ENCODE data around the gene CDIP1. TPM values are rescaled to one million over a fixed set of nuclear protein-coding genes. Genes with fewer than 3 reads are reported as not detected.

CDIP1 gene
- total RNA-seq, 1 experiment from 2014 or later, result 8.5 TPM

DNA sequence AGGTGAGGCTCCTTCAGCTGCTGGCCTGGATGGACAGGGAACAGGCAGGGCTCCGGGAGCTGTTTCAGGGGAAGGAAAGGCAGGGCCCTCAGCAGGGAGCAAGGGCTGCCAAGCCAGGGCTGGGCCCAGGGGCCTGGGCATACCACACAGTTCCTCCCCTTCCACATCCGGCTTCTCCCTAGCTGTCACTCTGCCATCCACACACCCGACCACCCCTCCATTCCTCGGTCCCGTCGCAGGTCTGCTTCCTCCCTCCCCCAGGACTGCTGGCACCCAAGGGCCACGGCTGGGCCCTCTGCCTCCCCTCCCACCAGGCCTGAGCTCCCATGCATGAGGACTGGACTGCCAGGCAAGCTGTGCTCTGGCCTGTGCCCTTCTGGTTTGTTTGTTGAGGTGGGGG lies 24.0 kb downstream of the CDIP1 start:
- no peak for DNase-seq (ENCODE audit: low spot score)

DNA sequence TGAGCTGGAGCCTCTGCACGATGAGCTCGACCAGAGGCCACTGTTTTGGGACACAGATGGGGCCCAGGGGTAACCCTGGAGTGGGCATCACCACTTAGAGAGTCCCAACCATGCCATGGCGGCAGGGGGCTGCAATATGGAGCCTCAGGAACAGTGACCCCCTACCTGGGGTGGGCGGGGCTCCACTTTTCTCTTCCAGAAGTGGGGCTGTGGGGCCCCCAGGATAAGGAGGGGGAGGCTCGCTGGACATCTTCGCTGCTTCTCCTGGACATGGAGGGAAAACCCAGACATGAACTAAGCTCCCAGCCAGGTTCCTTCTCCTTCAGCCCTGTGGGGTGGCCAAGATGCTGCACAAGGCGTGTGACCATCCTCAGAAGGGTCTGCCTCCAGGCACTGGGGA lies 24.7 kb downstream of the CDIP1 start:
- no peak for DNase-seq (ENCODE audit: low spot score)

DNA sequence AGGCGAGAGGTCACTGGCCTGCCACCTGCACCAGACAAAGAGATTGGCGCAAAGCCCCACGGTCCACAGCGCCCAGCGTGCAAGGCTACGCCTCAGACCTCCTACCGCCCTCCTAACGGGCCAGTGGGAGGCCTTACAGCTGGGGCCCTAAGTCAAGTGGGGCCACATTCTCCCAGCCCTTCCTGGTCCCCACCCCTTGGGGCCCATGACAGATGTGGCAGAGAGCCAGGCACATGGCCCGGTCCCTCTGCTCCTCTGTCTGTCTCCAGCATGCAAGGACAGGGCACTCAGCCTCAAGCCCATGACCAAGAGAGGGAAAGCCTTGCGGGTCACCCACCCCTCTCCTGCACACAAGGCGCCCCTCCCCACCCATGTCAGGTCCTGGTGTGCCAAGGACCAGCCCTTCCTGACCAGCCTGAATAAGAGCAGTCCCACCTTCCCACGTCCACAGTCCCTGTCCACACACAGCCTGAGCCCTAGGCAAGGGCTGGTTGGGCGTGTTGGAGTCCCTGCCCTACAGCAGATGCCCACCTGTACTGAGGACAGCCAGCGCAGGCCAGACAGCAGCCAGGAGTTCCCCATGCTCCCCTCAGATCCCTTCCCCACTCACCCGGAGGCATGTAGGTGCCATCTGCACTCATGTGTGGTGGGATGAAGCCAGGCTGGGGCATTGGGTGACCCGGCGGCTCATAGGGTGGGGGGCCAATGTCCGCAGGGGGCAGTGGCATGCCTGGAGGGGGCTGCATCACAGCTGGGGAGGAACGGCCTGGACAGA lies 25.3 kb downstream of the CDIP1 start:
- no peak for DNase-seq (ENCODE audit: low spot score)

DNA sequence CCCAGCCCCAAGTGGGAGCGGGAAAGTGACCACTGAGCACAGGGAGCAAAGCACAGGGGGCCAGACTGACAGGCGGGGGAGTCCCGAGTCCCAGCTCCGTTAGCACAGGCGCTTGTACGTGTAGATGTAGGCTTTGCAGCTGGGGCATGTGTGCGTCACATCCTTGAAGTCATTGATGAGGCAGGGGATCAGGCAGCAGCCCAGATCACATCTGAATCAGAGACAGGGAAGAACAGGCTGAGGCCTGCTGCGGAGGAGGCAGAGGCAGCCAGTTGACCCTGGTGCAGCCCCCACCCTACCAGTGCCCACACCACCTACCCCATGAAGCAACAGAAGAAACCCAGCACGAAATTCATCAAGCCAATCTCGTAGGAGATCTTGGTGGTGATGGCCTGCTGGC lies 26.1 kb downstream of the CDIP1 start:
- DNase-seq (ENCODE audit: low spot score), result no peak

DNA sequence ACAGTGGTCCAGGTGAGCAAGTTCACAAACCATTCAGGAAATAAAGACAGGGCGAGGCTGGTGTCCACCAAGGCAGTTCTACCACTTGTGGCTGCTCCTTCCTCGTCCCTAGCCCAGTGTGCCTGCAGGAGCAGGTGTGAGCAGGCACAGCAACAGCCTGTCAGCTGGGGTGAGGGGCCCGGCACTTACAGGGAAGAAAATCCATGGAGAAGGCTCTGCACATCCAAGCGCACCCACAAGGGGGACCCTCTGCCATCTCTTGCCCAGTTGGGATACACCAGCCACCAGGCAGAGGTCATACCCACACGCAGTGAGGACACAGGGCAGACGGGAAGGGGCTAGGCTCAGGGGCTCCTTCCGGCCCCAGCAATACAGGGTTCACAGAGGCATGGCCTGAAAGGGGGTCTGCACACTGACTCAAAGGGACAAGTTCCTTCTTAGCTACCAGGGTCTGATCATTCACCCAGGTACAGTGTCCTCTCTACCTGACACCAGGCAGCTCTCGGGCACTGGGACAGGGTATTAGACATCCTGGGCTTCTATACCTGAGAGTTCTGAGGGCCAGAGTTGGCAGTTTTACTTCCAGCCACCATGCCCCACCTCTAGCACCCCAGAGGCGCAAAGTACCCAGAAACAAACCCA lies 27.0 kb downstream of the CDIP1 start:
- DNase-seq (ENCODE audit: low spot score), result peak; percentile 56

DNA sequence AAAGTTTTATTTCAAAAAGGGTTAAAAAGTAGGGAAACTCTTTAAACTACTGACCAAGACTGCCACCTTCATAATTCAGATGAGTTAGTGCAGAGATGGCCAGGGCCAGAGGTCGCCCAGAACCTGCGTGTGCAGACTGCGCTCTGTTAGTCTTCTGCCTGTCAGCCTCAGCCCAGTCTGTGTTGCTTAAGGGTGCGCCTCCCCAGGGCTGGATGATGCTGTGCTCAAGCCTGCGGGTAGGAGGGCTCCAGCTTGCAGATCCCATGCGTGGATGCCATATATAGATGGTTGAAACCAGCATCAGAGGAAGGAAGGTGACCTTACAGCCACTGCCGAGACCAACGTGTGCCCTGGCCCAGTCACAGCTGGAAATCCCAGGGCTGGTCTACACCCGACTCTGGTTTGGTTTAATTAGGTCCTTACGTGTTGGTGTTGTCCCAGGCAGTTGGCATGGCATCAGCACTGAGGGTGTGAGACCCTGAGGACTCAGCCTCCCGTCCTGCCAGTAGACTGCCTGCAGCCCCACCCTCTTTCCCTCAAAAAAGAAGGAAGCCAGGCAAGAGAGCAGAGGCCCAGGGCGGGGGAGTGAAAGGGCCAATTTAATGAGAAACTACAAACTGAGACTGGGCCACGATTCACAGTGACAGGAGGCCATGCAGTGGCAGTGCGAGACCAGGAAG lies 27.7 kb downstream of the CDIP1 start:
- no peak for DNase-seq (ENCODE audit: low spot score)

DNA sequence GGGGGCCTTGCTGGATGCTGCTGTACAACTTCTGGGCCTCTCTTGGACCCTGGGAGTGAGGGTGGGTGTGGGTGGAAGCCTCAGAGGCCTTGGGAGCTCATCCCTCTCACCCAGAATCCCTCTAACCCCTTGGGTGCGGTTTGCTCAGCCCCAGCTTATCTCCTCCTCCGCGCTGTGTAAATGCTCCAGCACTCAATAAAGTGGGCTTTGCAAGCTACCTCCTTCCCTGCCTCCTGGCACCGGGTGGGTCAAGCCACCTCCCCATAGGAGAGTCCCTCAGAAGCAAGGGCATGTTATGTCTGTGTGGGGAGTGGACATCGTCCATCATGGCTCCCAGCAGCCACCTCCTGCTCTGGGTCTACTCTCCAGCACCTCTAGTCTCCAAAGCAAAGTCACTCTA lies 28.4 kb downstream of the CDIP1 start:
- no peak for DNase-seq (ENCODE audit: low spot score)

DNA sequence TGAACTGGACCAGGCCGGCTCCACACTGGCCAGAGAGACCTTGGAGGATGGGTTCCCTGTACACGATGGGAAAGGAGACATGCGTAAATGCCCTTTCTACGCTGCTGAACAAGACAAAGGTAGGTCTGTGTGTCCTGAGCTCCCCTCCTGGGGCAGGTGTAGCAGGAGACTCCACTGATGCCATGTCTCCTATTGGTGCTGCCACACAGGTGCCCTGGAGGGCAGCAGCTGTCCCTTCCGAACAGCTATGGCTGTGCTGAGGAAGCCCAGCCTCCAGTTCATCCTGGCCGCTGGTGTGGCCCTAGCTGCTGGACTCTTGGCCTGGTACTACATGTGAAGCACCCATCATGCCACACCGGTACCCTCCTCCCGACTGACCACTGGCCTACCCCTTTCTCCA lies 29.2 kb downstream of the CDIP1 start:
- no peak for DNase-seq (ENCODE audit: low spot score)

DNA sequence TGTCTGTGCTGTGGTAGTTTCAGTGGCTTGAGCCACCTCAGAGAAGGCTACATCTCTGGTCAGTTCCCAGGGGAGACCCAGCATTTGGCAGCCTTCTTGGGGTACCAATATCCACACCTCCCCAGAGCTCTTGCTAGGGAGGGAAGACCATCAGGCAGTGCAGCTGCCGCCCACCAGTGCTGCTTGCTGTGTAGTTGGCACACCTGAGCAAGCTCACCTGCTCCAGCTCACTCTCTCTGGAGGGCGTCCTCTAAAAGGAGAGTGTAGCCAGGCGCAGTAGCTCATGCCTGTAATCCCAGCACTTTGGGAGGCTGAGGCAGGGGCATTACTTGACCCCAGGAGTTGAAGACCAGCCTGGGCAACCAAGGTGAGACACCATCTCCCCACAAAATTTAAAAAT lies 29.8 kb downstream of the CDIP1 start:
- no peak for DNase-seq (ENCODE audit: low spot score)

DNA sequence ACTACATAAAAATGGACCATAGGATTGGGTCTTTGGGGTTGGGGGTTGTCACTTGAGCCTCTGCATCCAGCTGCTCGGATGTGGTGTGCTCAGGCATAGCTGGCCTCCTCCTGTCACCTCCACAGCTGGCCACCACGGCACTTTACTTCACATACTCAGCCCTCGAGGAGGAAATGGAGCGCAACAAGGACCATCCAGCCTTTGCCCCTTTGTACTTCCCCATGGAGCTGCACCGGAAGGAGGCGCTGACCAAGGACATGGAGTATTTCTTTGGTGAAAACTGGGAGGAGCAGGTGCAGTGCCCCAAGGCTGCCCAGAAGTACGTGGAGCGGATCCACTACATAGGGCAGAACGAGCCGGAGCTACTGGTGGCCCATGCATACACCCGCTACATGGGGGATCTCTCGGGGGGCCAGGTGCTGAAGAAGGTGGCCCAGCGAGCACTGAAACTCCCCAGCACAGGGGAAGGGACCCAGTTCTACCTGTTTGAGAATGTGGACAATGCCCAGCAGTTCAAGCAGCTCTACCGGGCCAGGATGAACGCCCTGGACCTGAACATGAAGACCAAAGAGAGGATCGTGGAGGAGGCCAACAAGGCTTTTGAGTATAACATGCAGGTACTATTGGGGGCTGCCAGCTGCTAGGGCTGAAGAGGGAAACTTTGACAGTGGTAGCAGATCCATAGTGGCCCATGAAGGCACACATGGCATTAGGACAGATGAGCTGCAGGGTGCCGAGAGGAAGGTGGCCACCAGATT lies 30.8 kb downstream of the CDIP1 start:
- no peak for DNase-seq (ENCODE audit: low spot score)

DNA sequence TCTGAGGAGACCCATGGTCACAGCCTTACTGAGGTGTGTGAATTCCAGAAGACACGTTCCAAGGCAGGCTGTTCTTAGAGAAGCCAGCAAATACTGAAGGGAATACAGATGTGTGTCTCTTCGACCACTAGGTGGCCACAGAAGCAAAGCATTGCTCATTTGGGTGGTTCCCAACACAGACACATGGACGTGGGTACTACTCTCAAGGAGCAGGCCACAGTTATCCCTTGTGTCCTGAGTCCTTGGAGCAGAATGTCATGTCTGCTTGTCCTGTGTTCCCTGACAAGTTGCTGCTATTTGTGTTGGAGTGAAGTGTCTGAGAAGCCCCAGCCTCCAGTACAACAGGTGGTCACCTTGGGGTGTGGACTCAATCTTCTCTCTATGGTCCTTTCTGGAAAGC lies 32.1 kb downstream of the CDIP1 start:
- DNase-seq (ENCODE audit: low spot score), result peak; percentile 70

DNA sequence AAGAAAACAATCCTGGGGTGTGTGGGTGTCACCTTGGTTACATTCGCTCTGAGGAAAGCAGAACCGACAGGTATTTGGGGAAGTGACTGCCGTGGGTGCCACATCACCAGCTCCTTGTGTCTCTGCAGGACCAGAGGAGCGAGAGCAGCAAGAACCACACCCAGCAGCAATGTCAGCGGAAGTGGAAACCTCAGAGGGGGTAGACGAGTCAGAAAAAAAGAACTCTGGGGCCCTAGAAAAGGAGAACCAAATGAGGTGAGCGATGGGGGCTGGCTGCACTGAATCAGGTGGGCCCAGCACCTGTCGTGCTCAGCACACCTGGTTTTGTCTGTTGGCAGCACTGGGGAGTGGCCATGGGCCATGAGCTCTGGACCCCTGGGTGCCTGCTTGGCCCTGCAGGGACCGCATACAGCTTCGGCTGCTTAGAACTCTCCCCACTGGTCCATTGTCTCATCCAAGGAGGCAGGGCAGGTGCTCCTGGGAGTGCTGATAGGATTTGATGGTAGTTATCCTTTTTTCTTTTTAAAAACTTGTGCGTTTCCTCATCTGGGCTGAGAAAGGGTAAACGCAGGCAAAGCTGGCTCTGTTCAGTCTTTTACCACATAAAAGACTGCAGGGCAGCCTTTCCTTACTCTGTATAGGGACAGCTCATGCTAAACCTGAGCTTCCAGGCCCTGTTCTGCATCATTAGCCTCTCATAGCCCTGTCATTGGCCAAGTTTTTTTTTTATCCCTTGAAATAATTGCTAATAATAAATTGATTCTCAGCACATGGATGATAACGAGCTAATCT lies 33.0 kb downstream of the CDIP1 start:
- no peak for DNase-seq (ENCODE audit: low spot score)

DNA sequence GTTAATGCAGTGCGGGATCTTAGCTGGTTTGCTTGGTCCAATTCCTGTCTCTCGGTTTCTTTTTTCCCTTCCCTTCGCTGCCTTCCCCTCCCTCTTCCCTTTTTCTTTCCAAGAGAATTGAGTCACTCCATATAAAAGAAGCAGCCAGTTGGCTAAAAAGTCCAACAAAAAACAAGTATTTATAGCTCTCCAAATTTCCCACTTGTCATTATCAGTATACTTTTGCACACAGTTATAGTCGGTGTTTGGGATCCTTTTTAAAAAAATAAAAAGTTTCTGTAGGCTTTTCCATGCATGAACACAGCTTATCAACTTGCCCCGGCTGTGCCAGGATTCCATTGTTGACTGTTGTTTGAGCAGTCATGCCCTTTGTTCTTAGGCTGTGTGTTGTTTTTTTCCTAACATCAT lies 37.5 kb downstream of the CDIP1 start:
- peak; percentile 59 for DNase-seq (ENCODE audit: low spot score)

DNA sequence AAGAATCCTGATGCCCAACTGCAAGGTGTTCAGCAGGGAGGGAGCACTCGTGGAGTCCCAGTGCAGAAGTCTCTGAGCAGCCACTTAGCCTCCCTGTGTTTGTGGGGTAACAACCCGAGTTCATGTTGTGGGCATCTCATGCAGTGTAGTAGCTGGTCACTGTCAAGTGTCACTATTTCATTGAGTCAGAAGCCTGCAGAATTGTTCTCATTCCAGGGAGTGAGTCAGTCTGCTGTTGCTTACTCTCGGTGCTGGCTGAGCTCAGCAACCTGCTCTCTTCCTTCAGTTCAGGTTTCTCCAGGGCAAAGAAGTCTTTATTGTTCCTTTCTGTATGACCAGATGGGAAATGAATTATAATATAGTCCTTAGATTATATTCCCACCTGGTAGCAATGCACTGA lies 38.3 kb downstream of the CDIP1 start:
- DNase-seq (ENCODE audit: low spot score), result peak; percentile 93

DNA sequence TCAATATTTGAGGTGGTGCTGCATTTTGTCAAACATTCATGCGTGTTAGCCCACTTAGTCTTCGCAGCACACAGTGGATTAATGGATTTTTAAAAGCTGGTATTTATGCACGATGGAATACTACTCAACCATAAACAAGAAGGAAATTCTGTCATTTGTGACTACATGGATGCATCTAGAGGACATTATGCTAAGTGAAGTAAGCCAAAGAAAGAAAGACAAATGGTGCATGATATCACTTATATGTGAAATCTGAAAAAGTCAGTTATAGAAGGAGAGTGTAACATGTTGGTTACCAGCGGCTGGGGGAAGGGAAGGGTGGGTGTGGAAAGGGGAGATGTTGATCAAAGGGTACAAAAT lies 39.4 kb downstream of the CDIP1 start:
- no peak for DNase-seq (ENCODE audit: low spot score)

DNA sequence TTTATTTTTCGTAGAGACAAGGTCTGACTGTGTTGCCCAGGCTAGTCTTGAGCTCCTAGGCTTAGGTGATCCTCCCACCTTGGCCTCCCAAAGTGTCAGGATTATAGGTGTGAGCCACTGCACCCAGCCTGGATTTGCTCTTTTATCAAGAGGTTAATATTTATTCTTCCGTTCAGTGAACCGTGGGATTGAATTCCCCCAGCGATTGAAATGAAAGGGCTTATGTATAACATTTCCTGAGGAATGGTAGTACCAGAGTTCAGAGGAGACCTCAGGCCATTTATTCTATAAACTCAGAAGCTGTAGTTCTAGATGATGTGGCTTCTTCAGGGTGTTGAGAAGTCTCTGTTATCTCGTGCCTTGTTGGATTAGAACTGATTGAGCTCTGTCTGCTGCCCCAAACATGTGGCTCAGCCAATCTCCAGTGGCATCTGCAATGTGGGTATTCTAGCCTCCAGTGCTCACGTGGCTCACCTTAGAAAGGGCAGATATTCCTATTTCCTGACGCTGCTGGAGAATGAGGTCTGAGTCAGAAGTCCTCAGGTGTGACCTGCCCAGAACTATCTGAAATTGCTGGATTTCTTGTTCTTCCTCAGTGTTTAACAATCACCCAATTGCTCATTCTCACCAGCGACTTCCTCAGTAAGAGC lies 39.9 kb downstream of the CDIP1 start:
- no peak for DNase-seq (ENCODE audit: low spot score)

DNA sequence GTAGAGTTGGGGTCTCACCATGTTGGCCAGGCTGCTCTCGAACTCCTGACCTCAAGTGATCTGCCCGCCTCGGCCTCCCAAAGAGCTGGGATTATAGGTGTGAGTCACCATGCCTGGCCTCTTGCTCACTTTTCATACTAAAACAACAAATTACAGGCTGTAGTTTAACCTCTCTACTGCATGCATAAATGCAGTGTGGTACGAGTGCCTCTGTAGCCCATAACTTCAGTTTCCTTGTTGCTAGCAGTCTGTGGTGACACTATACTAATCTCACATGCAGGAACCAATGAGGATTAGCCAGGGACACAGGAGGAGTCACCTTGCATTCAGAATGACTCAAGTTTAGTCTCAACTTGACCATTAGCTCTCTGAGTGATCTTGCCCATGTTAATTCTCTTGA lies 42.3 kb downstream of the CDIP1 start:
- DNase-seq (ENCODE audit: low spot score), result peak; percentile 74

DNA sequence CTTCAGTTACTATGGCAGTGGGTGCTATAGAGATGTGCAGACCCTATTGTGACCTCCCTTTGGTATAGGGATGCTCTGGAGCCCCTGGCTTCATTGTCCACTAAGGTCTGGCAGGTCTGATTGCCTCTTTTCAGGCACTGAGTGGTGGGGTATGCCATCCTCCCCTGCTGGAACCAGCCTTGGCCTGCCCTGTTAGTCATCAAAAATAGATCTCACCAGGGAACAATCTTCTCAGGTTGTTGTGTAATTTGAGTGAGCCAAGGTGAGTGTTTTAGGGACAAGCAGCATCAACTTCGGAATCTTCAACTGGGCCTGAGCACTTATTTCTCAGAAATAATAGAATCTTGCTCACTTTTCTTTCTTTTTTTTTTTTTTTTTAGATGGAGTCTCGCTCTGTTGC lies 42.8 kb downstream of the CDIP1 start:
- no peak for DNase-seq (ENCODE audit: low spot score)

DNA sequence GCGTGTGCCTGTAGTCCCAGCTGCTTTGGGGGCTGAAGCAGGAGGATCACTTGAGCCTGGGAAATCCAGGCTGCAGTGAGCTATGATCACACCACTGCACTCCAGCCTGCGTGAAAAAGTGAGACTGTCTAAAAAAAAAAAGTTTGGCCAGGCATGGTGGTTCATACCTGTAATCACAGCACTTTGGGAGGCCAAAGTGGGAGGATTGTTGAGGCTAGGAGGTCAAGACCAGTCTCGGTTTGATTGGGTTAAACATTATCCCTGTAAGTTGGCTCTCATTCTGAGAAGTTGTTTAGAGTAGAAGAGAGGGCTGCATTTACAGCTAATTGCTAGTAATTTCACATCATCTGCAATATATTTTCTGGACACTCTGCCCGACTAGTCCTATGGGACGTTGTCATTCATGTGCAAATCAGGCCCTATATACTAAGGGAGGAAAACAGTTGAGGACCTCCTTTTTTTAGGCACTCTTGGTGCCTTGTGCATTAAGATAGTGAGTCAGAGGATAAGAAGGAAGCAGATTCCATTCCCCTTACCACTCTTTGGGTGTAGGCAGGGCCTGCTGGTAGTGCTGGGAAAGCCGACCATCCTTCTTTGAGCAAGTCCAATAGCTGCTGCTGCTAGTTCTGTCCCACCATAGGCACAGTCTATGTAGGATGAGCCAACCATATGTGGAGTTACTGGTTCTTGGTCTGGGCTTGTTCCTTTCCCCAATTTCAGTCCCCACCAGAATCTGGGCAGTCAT lies 43.7 kb downstream of the CDIP1 start:
- peak; percentile 90 for DNase-seq (ENCODE audit: low spot score)

DNA sequence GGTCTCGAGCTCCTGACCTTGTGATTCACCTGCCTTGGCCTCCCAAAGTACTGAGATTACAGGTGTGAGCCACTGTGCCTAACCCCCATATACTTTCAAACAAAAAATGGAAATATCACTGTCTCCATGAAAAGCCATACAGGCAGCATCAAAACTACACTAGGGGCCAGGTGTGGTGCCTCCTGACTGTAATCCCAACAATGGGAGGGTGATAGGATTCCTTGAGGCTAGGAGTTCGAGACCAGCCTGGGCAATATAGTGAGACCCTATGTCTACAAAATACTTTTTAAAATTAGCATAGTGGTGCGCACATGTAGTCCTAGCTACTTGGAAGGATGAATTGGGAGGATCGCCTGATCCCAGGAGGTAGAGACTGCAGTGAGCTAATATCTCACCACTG lies 46.7 kb downstream of the CDIP1 start:
- DNase-seq (ENCODE audit: low spot score), result no peak
